Panc1 (cell line): ENCODE measurements around the gene PCDHGA5. TPM values are rescaled to one million over a fixed set of nuclear protein-coding genes. Genes with fewer than 3 reads are reported as not detected.

Experiments
- ATAC-seq: fragments of 200-7000 bp; cut with Tn5 transposase; 2 replicates; pipeline ENCODE4 v1.9.1; 2020; ENCODE audit warnings: mild to moderate bottlenecking, moderate library complexity
- BruUV-seq: library from RNA; stranded (reverse); fragments of 400-500 nt; replicated peaks from 2 replicates; lab custom pipeline; 2021; lab: Mats Ljungman, UMichigan
- CTCF ChIA-PET: fragments of 300-600 bp; sonication (Branson Sonifier 250); formaldehyde crosslinking; loops from one replicate; lab custom pipeline; 2022; ENCODE audit warnings: antibody characterized with exemption; lab: Charles Lee
- POLR2A ChIA-PET: fragments of 300-600 bp; sonication (Branson Sonifier 250); formaldehyde crosslinking; loops from one replicate; lab custom pipeline; 2022; ENCODE audit warnings: antibody characterized with exemption; lab: Charles Lee
- DNase-seq: peaks from one replicate; pipeline ENCODE4 v3.0.0-alpha.2; 2010; ENCODE audit warnings: low read depth, low spot score
- H3K27ac ChIP-seq: 2 replicates; pipeline ENCODE4 v1.5.1; 2011; ENCODE audit warnings: mild to moderate bottlenecking, low read length, inconsistent platforms
- H3K27me3 ChIP-seq: fragments of 200-500 bp; sonication (Bioruptor generic); 2 replicates; pipeline ENCODE4 v1.6.0; 2014; ENCODE audit warnings: low read length, inconsistent platforms; ENCODE audit not compliant: control insufficient read depth, insufficient read depth
- H3K36me3 ChIP-seq: fragments of 200-500 bp; sonication (Bioruptor generic); 2 replicates; pipeline ENCODE4 v1.5.1; 2014; ENCODE audit warnings: inconsistent platforms, mild to moderate bottlenecking, low read length, moderate library complexity; ENCODE audit not compliant: control insufficient read depth, insufficient read depth
- H3K4me1 ChIP-seq: 2 replicates; pipeline ENCODE4 v1.5.1; 2011; ENCODE audit warnings: inconsistent platforms, mild to moderate bottlenecking, low read length, moderate library complexity; ENCODE audit not compliant: control insufficient read depth, insufficient read depth
- H3K4me3 ChIP-seq, 2 experiments: 2 replicates each; pipeline ENCODE4 v1.5.1; 2011 to 2012; ENCODE audit warnings: low read depth in 2 of 2, low read length in 2 of 2, mild to moderate bottlenecking in 2 of 2, inconsistent platforms in 1 of 2, moderate library complexity in 1 of 2
- H3K9me3 ChIP-seq: fragments of 200-500 bp; sonication (Bioruptor generic); 2 replicates; pipeline ENCODE4 v1.5.1; 2014; ENCODE audit warnings: low read depth, mild to moderate bottlenecking, inconsistent platforms, low read length, moderate library complexity; ENCODE audit not compliant: control insufficient read depth, insufficient read depth
- CTCF ChIP-seq: fragments of 450-650 bp; IDR thresholded peaks from 2 replicates; pipeline ENCODE4 v1.5.1; 2017; ENCODE audit warnings: mild to moderate bottlenecking
- POLR2AphosphoS5 ChIP-seq: IDR thresholded peaks from 2 replicates; pipeline ENCODE4 v1.6.1; 2012; ENCODE audit warnings: mild to moderate bottlenecking, low read depth, low read length, moderate library complexity
- REST ChIP-seq, 2 experiments: IDR thresholded peaks; 2 replicates each; pipeline ENCODE4 v1.6.1; 2011 to 2012; ENCODE audit warnings: low read depth in 2 of 2, control low read depth in 1 of 2, low read length in 1 of 2, mild to moderate bottlenecking in 1 of 2, moderate library complexity in 1 of 2; ENCODE audit not compliant: insufficient read depth in 1 of 2
- SIN3A ChIP-seq: IDR thresholded peaks from 2 replicates; pipeline ENCODE4 v1.6.1; 2012; ENCODE audit warnings: low read depth, mild to moderate bottlenecking, low read length, moderate library complexity, borderline replicate concordance; ENCODE audit not compliant: insufficient read depth
- TCF7L2 ChIP-seq: IDR thresholded peaks from 2 replicates; pipeline ENCODE4 v1.6.1; 2011; ENCODE audit warnings: mild to moderate bottlenecking, low read depth, low read length, inconsistent platforms
- in situ Hi-C: cut with HindIII; loops from 2 replicates; pipeline ENCODE4 v1.10.0; 2016; ENCODE audit warnings: low sequenced_read_pairs, low pct_unique_long_range_greater_than_20kb
- intact Hi-C: fragments of 100-400 bp; cut with micrococcal nuclease; formaldehyde crosslinking; loops from one replicate; pipeline ENCODE4 v1.10.0; 2022; ENCODE audit not compliant: unreplicated experiment
- total RNA-seq: library from RNA; stranded (reverse); gene quantifications from one replicate; pipeline ENCODE4 v1.2.1, GENCODE V29; 2021; ENCODE audit not compliant: unreplicated experiment

PCDHGA5 gene
- total RNA-seq, 1 experiment from 2014 or later = 0.67 TPM

DNA sequence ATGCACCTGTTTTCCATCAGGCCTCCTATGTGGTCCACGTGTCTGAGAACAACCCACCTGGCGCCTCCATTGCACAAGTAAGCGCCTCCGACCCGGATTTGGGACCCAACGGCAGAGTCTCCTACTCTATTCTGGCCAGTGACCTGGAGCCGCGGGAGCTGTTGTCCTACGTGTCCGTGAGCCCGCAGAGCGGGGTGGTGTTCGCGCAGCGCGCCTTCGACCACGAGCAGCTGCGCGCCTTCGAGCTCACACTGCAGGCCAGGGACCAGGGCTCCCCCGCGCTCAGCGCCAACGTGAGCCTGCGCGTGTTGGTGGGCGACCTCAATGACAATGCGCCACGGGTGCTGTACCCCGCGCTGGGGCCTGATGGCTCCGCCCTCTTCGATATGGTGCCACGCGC, 12.4 kb upstream of the PCDHGA5 start:
- no peak overlapping the region for H3K27ac ChIP-seq
- H3K9me3 ChIP-seq = no peaks in the 10 kb centered on the region
- CTCF ChIA-PET = no interaction called here
- H3K27me3 ChIP-seq = no peaks in the 10 kb centered on the region; the same call in 1 of the 2 replicates
- BruUV-seq = no TSS peak
- intact Hi-C loops = loop anchor here (10.0 kb wide), 1 partner anchor 173 kb away; no protein-coding TSS in a partner anchor
- no peaks in the 10 kb centered on the region for H3K36me3 ChIP-seq
- in situ Hi-C loops = no loop called here
- ATAC-seq = no peak
- H3K4me3 ChIP-seq = no peak overlapping the region
- no peak for DNase-seq
- H3K4me1 ChIP-seq = no peaks in the 10 kb centered on the region
- no peak for TF ChIP-seq REST (IDR thresholded peaks at IDR 0.05; ENCODE audit: insufficient read depth in 1 of 2, low read depth in 2 of 2, low read length in 1 of 2)
- TF ChIP-seq POLR2AphosphoS5 = no peak
- no peak for TF ChIP-seq SIN3A
- no peak for TF ChIP-seq TCF7L2
- no peak for TF ChIP-seq CTCF
- POLR2A ChIA-PET = no interaction called here

- CTCF ChIA-PET = no interaction called here
- in situ Hi-C loops (no loop called here), intact Hi-C loops (loop anchor here (10.0 kb wide), 1 partner anchor 170 kb away; no protein-coding TSS in a partner anchor)
- ATAC-seq = no peak
- no TSS peak for BruUV-seq
- DNase-seq = no peak
- Histone ChIP-seq H3K27ac (no peak within 1 kb of the TSS), H3K4me1 (no peaks in the 10 kb centered on the region), H3K9me3 (no peaks in the 10 kb centered on the region), H3K36me3 (no peaks in the 10 kb centered on the region), H3K27me3 (no peaks in the 10 kb centered on the region; the same call in 1 of the 2 replicates), H3K4me3 (no peak within 1 kb of the TSS)
- no peak for TF ChIP-seq POLR2AphosphoS5
- TF ChIP-seq SIN3A = no peak
- no peak for TF ChIP-seq REST (IDR thresholded peaks at IDR 0.05; ENCODE audit: insufficient read depth in 1 of 2, low read depth in 2 of 2, low read length in 1 of 2)
- TF ChIP-seq CTCF = peak; percentile 54
- TF ChIP-seq TCF7L2 = no peak
- POLR2A ChIA-PET = interaction anchor here (0.6 kb wide), 1 partner anchor 247 kb away, joined by 3 read pairs; no protein-coding TSS in a partner anchor
Measured at GRCh38 chr5:141354900-141355469, 9.0 kb upstream of the PCDHGA5 start, which contains the start of gene PCDHGA4. Gene PCDHGA4 (plus strand): TSS chr5:141355021. CDS start chr5:141355108, 87 bp downstream.
